Astrocyte (in vitro differentiated cells and primary cell): ENCODE results near the gene PDSS2.

Experiments used
- EZH2 ChIP-seq: IDR thresholded peaks from 2 replicates; pipeline ENCODE4 v1.6.1; 2012; ENCODE audit warnings: mild to moderate bottlenecking, low read length, inconsistent platforms; ENCODE audit not compliant: insufficient read depth
- TF ChIP-seq, protein P1 (sequence below): IDR thresholded peaks from 2 replicates; pipeline ENCODE4 v1.5.1; 2011; ENCODE audit warnings: low read depth, mild to moderate bottlenecking, inconsistent platforms, low read length, moderate library complexity; ENCODE audit not compliant: insufficient read depth

DNA sequence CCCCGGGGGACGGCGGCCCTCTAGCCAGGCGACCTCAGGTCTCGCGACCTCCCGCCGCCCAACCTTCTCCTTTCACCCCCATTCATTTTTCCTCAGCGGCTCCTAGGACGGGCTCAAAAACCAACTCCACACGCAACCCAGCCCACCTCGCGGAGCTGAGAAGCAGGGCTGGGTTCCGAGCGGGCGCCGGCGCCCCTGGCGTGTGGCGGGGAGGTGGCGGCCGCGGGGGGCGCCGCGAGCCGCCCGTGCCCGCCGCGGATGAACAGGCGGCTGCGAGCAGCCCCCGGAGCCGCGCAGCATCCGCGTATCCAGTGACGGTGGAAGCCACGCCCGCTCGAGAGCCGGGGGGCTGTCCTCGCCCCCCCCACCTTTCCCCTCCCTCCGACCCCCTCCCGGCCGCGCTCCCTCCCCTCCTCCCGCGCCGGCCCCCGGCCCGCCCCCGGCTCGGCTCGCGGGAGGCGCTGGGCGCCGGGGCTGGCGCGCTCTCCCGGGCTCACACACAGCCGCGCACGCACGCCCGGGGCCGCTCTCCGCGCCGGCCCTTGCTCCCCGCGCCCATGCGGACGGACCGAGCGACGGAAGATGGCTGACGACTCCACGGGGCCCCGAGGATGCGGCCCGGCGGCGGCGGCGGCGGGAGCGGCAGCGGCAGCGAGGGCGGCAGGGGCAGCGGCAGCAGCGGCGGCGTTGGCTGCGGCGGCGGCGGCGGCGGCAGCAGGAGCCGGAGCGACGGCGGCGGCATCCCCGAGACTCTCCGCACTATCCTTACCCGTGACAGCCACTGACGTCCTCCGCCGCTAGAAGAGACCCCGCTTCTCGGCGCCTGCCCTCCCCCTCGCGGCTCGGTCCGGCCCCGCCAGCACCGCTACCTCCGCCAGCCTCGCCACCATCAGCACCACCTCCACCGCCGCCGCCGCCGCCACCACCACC is 30.5 kb upstream of the PDSS2 start, which contains the start of gene SOBP:
- TF ChIP-seq, protein P1, sequence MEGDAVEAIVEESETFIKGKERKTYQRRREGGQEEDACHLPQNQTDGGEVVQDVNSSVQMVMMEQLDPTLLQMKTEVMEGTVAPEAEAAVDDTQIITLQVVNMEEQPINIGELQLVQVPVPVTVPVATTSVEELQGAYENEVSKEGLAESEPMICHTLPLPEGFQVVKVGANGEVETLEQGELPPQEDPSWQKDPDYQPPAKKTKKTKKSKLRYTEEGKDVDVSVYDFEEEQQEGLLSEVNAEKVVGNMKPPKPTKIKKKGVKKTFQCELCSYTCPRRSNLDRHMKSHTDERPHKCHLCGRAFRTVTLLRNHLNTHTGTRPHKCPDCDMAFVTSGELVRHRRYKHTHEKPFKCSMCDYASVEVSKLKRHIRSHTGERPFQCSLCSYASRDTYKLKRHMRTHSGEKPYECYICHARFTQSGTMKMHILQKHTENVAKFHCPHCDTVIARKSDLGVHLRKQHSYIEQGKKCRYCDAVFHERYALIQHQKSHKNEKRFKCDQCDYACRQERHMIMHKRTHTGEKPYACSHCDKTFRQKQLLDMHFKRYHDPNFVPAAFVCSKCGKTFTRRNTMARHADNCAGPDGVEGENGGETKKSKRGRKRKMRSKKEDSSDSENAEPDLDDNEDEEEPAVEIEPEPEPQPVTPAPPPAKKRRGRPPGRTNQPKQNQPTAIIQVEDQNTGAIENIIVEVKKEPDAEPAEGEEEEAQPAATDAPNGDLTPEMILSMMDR = no peak
- no peak for TF ChIP-seq EZH2
